Psoas muscle (tissue), 8 donors: ENCODE measurements around the gene HTT. TPM values are rescaled to one million over a fixed set of nuclear protein-coding genes. Genes with fewer than 3 reads are reported as not detected.
A peak's percentile ranks its signal among the peaks of the same experiment; 100 is the strongest.

Experiments used
- ATAC-seq, 4 donors: fragments of 200-7000 bp; cut with Tn5 transposase; one replicate each; pipeline ENCODE4 v1.9.1; 2020; ENCODE audit warnings: moderate library complexity in 3 of 4, mild to moderate bottlenecking in 2 of 4
- DNase-seq, 2 donors: peaks; one replicate each; pipeline ENCODE4 v3.0.0-alpha.2; 2020
- H3K27ac ChIP-seq: fragments of 200-600 bp; one replicate; pipeline ENCODE4 v1.8.0; 2022
- H3K27me3 ChIP-seq, 3 donors: fragments of 200-600 bp in 1 of 3; one replicate each; pipeline versions ENCODE4 v1.6.1 to v1.8.0; 2013 to 2022; ENCODE audit warnings: low read length in 2 of 3, mild to moderate bottlenecking in 2 of 3, moderate library complexity in 1 of 3; ENCODE audit not compliant: insufficient read depth in 3 of 3
- H3K36me3 ChIP-seq, 2 donors: fragments of 200-600 bp in 1 of 2; one replicate each; pipeline versions ENCODE4 v1.6.1 to v1.8.0; 2013 to 2022; ENCODE audit warnings: low read depth in 1 of 2, mild to moderate bottlenecking in 1 of 2, moderate library complexity in 1 of 2; ENCODE audit not compliant: insufficient read depth in 1 of 2
- H3K4me1 ChIP-seq: fragments of 200-600 bp; one replicate; pipeline ENCODE4 v1.8.0; 2022
- H3K4me3 ChIP-seq: fragments of 200-600 bp; one replicate; pipeline ENCODE4 v1.8.0; 2022; ENCODE audit warnings: mild to moderate bottlenecking
- H3K9me3 ChIP-seq: fragments of 200-600 bp; one replicate; pipeline ENCODE4 v1.8.0; 2022
- WGBS, 3 donors: extraction: QIAGEN DNeasy Blood & Tissue Kit; methylation state at CpG; one replicate each; pipeline versions ENCODE4 v1.1.6 to v1.1.7; 2013; 5-methylcytosine and 5-hydroxymethylcytosine counted together
- intact Hi-C, 2 donors: fragments of 100-400 bp; cut with DNase I; formaldehyde crosslinking; loops; one replicate each; pipeline versions ENCODE4 v1.11.0 to v1.14.2; 2022
- polyA plus RNA-seq, 3 donors: library from polyadenylated mRNA; stranded (reverse); fragments of 200-250 nt; gene quantifications; one replicate each; pipeline ENCODE4 v1.2.3, GENCODE V29; 2013
- total RNA-seq, 4 donors: library from RNA; stranded (reverse); fragmentation: NEBNext Ultra II Directional in 2 of 4; extraction: Animal tissue kit (Norgen Biotek cat#: 25700) in 2 of 4; gene quantifications; one replicate each; pipeline versions ENCODE4 v1.2.1 to v1.2.4, GENCODE V29; 2021 to 2023
- TF ChIP-seq, protein P1 (sequence below): fragments of 200-600 bp; IDR thresholded peaks from one replicate; pipeline ENCODE4 v1.8.0; 2022; ENCODE audit warnings: antibody characterized with exemption
- donor health status: healthy with polysubstance abuse.
- donor health status: DM: no; HTN: no; CAD: no; lungs with moderate emphysema.
- donor health status: Bipolar disorder and iron deficiency.
- donor health status: healthy.
- donor health status: DM: yes; HTN: yes; CAD: no.
- donor health status: DM: no; HTN: no; CAD: no.
- donor health status: DM: no; HTN: no; CAD: no.
- donor health status: DM: yes; HTN: yes; CAD: no.

The HTT gene
- total and polyA plus RNA-seq, 7 donors, result 6.7 to 39.9 (median 29.6) TPM

DNA sequence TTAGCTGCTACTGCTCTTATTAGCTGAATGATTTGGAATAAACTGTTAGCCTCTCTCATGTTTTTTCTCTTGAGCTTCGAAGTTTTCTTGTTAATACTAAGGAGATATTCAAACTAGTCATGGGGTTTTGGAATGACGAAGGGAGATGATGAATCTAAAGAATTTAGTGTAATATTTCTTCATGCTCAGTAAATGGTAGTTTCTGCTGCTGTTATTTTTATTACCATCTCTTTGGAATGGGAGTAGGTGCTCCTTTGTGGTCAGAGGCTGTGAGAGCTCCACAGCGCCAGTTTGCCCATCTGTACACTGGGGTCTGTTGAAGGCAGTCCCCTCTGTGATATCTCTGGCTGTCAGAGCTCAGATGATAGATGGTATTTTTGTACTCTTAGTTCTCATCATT is 33.7 kb downstream of the HTT start:
- DNase-seq (no peak), ATAC-seq (no peak)
- peak overlapping the region; percentile 62 for H3K27ac ChIP-seq
- H3K27me3 ChIP-seq, result no peaks in the 10 kb centered on the region
- TF ChIP-seq, protein P1, sequence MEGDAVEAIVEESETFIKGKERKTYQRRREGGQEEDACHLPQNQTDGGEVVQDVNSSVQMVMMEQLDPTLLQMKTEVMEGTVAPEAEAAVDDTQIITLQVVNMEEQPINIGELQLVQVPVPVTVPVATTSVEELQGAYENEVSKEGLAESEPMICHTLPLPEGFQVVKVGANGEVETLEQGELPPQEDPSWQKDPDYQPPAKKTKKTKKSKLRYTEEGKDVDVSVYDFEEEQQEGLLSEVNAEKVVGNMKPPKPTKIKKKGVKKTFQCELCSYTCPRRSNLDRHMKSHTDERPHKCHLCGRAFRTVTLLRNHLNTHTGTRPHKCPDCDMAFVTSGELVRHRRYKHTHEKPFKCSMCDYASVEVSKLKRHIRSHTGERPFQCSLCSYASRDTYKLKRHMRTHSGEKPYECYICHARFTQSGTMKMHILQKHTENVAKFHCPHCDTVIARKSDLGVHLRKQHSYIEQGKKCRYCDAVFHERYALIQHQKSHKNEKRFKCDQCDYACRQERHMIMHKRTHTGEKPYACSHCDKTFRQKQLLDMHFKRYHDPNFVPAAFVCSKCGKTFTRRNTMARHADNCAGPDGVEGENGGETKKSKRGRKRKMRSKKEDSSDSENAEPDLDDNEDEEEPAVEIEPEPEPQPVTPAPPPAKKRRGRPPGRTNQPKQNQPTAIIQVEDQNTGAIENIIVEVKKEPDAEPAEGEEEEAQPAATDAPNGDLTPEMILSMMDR, result no peak
- H3K4me1 ChIP-seq, result peaks cover 29% of the 10 kb centered on the region
- H3K36me3 ChIP-seq, result peaks cover 0 to 55% of the 10 kb centered on the region in 2 donors
- no peak overlapping the region for H3K4me3 ChIP-seq
- intact Hi-C loops, result loop anchor here in 1 of 2 donors (5.0 to 10.0 kb wide), 2 partner anchors 334 to 777 kb away; partner anchors contain the start of gene HGFAC
- 83 to 90% (median 85%) methylated on average over 3 of the region's 3 CpGs for WGBS, 3 donors
- no peaks in the 10 kb centered on the region for H3K9me3 ChIP-seq

DNA sequence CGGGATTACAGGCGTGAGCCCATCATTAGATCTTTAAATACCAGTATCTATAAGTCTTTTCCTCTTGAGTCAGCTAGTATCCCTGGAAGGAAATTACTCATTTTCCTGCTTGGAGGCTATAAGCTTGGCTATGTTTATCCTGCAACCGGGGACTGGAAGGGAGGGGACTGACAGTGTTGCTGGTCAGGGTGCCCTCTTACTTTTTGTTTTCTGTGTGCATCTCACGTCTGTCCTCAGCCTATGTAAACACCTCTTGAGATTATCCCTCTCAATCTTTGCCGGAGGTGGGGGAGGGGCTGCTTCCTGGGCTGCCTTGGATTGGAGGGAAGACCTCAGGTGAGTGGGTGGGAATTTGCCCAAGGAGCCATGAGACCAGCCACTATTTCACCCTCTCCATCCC is 37.0 kb downstream of the HTT start:
- 45 to 79% (median 70%) methylated on average over 5 of the region's 5 CpGs for whole genome bisulfite sequencing, 3 donors
- TF ChIP-seq, protein P1, result no peak
- peak overlapping the region; percentile 76 for H3K27ac ChIP-seq
- H3K4me3 ChIP-seq, result no peak overlapping the region
- DNase-seq (no peak), ATAC-seq (peak in 1 of 4 donors; percentile 10)
- intact Hi-C loops, result no loop called here
- no peaks in the 10 kb centered on the region for H3K27me3 ChIP-seq
- H3K36me3 ChIP-seq, result peaks cover 4 to 46% of the 10 kb centered on the region in 2 donors
- H3K9me3 ChIP-seq, result no peaks in the 10 kb centered on the region
- H3K4me1 ChIP-seq, result peaks cover 43% of the 10 kb centered on the region

DNA sequence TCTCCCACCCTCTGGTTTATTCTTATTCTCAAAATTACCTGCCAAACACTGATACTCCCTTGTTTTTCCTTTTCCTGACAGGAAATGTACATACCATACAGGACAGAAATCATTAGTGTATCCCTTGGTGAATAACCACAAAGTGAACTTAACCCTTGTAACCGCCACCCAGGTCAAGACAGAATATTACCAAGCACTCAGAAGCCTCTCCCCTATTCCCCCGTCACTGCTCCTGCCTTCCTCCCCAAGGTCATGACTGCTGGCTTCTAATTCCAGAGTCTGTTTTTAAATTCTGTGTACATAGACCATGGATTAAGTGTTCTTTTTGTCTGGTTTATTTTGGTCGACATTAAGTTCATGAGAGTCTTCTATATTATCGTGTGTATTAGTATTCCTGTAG is 37.7 kb downstream of the HTT start:
- peak overlapping the region; percentile 41 for H3K4me3 ChIP-seq
- no peak for DNase-seq
- intact Hi-C loops, result no loop called here
- no peaks in the 10 kb centered on the region for H3K9me3 ChIP-seq
- 29 to 37% (median 34%) methylated on average over 4 of the region's 4 CpGs for WGBS, 3 donors
- peaks cover 39% of the 10 kb centered on the region for H3K4me1 ChIP-seq
- H3K27ac ChIP-seq, result peak overlapping the region; percentile 76
- TF ChIP-seq, protein P1, result no peak
- no peaks in the 10 kb centered on the region for H3K27me3 ChIP-seq
- ATAC-seq, result peak; percentile 77 to 89 (median 86)
- H3K36me3 ChIP-seq, result peaks cover 4 to 53% of the 10 kb centered on the region in 2 donors

DNA sequence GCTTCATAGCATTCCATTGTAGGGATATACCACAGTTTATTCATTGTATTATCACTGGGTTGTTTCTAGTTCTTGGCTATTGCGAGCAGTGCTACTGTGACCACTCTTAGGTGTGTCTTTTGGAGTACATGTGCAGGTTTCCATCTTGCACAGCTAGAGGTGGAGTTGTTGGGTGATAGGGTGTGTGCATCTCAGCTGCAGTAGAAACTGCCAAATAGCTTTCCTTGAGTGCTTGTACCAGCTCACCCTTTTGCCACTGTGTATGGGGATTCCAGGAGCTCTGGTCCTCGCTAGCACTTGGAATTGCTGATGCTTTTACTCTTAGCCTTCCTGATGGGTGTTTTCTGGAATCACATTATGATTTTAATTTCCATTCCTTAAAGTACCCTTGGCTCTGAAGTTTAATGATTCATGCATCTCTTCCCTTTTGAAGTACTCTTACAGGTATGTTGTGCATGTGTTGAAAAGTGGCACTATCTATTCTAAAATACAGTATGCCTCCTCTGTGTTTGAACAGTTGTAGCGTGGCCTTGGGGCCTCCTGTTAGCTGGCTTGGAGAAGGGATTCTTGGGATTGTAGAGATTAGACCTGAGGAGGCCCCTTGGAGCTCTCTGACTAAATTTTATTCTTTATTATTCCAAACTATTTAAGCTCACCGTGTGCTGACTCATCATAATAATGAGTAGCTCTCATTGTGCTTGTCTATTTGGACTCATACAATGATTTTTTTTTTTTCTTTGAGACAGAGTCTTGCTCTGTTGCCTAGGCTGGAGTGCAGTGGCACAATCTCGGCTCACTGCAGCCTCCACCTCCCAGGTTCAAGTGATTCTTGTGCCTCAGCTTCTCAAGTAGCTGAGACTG is 38.4 kb downstream of the HTT start:
- DNase-seq (no peak), ATAC-seq (peak; percentile 36 to 75 (median 52))
- Histone ChIP-seq H3K27ac (peak overlapping the region; percentile 76), H3K9me3 (no peaks in the 10 kb centered on the region), H3K36me3 (peaks cover 4 to 54% of the 10 kb centered on the region in 2 donors), H3K27me3 (no peaks in the 10 kb centered on the region), H3K4me3 (peak overlapping the region; percentile 41), H3K4me1 (peaks cover 34% of the 10 kb centered on the region)
- 57 to 76% (median 64%) methylated on average over 5 of the region's 5 CpGs for WGBS, 3 donors
- intact Hi-C loops, result no loop called here
- TF ChIP-seq, protein P1, result no peak
